HEK293 (cell line): ENCODE measurements around the gene SLC38A4.

Experiments used
- BCL11A ChIP-seq: fragments of 450-650 bp; formaldehyde crosslinking; IDR thresholded peaks from 2 replicates; pipeline ENCODE4 v1.5.1; 2016; ENCODE audit warnings: low read depth, missing biosample characterization, missing genetic modification characterization
- CTCF ChIP-seq: fragments of 450-650 bp; formaldehyde crosslinking; IDR thresholded peaks from 2 replicates; pipeline ENCODE4 v1.5.1; 2016; ENCODE audit warnings: missing biosample characterization, missing genetic modification characterization
- KLF7 ChIP-seq: fragments of 450-650 bp; formaldehyde crosslinking; IDR thresholded peaks from 2 replicates; pipeline ENCODE4 v1.5.1; 2016; ENCODE audit warnings: missing biosample characterization, missing genetic modification characterization, borderline replicate concordance
- PBX3 ChIP-seq: sonication (generic); formaldehyde crosslinking; IDR thresholded peaks from 2 replicates; pipeline ENCODE4 v1.8.1; 2022; ENCODE audit warnings: mild to moderate bottlenecking, moderate library complexity, missing genetic modification reagents
- REST ChIP-seq: fragments of 450-650 bp; formaldehyde crosslinking; IDR thresholded peaks from 2 replicates; pipeline ENCODE4 v1.5.1; 2016; ENCODE audit warnings: missing biosample characterization, missing genetic modification characterization
- YY1 ChIP-seq: fragments of 450-650 bp; formaldehyde crosslinking; IDR thresholded peaks from 2 replicates; pipeline ENCODE4 v1.5.1; 2018; ENCODE audit warnings: missing biosample characterization, missing genetic modification characterization
- ZNF121 ChIP-seq: fragments of 450-650 bp; formaldehyde crosslinking; IDR thresholded peaks from 2 replicates; pipeline ENCODE4 v1.5.1; 2016; ENCODE audit warnings: missing biosample characterization, missing genetic modification characterization
- ZNF274 ChIP-seq, 2 experiments: fragments of 200-500 bp in 1 of 2; fragments of 450-650 bp in 1 of 2; sonication (Bioruptor generic) in 1 of 2; formaldehyde crosslinking in 1 of 2; IDR thresholded peaks; 2 replicates each; pipeline versions ENCODE4 v1.5.1 to v1.6.1; 2014 to 2016; ENCODE audit warnings: borderline replicate concordance in 1 of 2, inconsistent platforms in 1 of 2, low read length in 1 of 2, missing biosample characterization in 1 of 2, missing genetic modification characterization in 1 of 2
- ZNF292 ChIP-seq: fragments of 450-650 bp; formaldehyde crosslinking; IDR thresholded peaks from 2 replicates; pipeline ENCODE4 v1.5.1; 2016; ENCODE audit warnings: low read depth, missing biosample characterization, missing genetic modification characterization, borderline replicate concordance
- ZNF302 ChIP-seq: fragments of 450-650 bp; formaldehyde crosslinking; IDR thresholded peaks from 2 replicates; pipeline ENCODE4 v1.5.1; 2016; ENCODE audit warnings: missing biosample characterization, missing genetic modification characterization, low read depth
- ZNF544 ChIP-seq: fragments of 450-650 bp; formaldehyde crosslinking; IDR thresholded peaks from 2 replicates; pipeline ENCODE4 v1.5.0; 2017; ENCODE audit warnings: missing biosample characterization, missing genetic modification characterization
- ZNF561 ChIP-seq: fragments of 450-650 bp; IDR thresholded peaks from 2 replicates; pipeline ENCODE4 v1.5.1; 2018; ENCODE audit warnings: missing biosample characterization, missing genetic modification characterization, borderline replicate concordance

- TF ChIP-seq CTCF (tag by site-specific recombination) (no peak), BCL11A (tag by site-specific recombination) (no peak), REST (tag by site-specific recombination) (no peak), ZNF274 (IDR thresholded peaks at IDR 0.05; ENCODE audit: low read length) (no peak), ZNF274 (tag by site-specific recombination; IDR thresholded peaks at IDR 0.05; ENCODE audit: borderline replicate concordance) (no peak), ZNF121 (tag by site-specific recombination) (no peak), KLF7 (tag by site-specific recombination) (no peak), ZNF292 (tag by site-specific recombination) (no peak), ZNF561 (tag by site-specific recombination) (no peak), ZNF544 (tag by site-specific recombination) (no peak), PBX3 (CRISPR knock-in tag) (no peak), ZNF302 (no peak), YY1 (no peak)
Observed at GRCh38 chr12:46717868-46718267, 107.9 kb downstream of the SLC38A4 start.
